ENCODE results near the gene CCDC110.

- TF ChIP-seq ELF1 (CRISPR knock-in tag; IDR thresholded peaks at IDR 0.05), result no peak
- no peak for TF ChIP-seq ZNF75D (CRISPR knock-in tag; IDR thresholded peaks at IDR 0.05; ENCODE audit: borderline replicate concordance)
- no peak for TF ChIP-seq REL (CRISPR knock-in tag; conservative IDR thresholded peaks at IDR 0.05)
- TF ChIP-seq CTCF (CRISPR knock-in tag; IDR thresholded peaks at IDR 0.05), result no peak
- no peak for TF ChIP-seq PAX8 (CRISPR knock-in tag; IDR thresholded peaks at IDR 0.05; ENCODE audit: borderline replicate concordance)
- no peak for TF ChIP-seq TERF1 (CRISPR knock-in tag; IDR thresholded peaks at IDR 0.05)
- no peak for TF ChIP-seq MEIS2 (CRISPR knock-in tag; IDR thresholded peaks at IDR 0.05)
- TF ChIP-seq ASH2L (IDR thresholded peaks at IDR 0.05; ENCODE audit: insufficient read length, low read depth, low read length), result peak; percentile 45
- 0 out of 2 replicates have a peak, but pooled peaks have one; percentile 22 for TF ChIP-seq BHLHE40 (IDR thresholded peaks at IDR 0.05; ENCODE audit: low read length)
- TF ChIP-seq CREB1 (IDR thresholded peaks at IDR 0.05), result no peak
- no peak for TF ChIP-seq CREB1 (CRISPR knock-in tag; IDR thresholded peaks at IDR 0.05)
- TF ChIP-seq POLR2A (IDR thresholded peaks at IDR 0.05; ENCODE audit: insufficient read depth in 1 of 2, low read depth in 2 of 2, low read length in 2 of 2), result no peak
- no peak for TF ChIP-seq SMARCE1 (IDR thresholded peaks at IDR 0.05; ENCODE audit: borderline replicate concordance)
Measured at GRCh38 chr4:185513489-185514181, 42.1 kb upstream of the CCDC110 start.
